Measurements from ENCODE around the gene MYH11. TPM values are rescaled to one million over a fixed set of nuclear protein-coding genes. Genes with fewer than 3 reads are reported as not detected.

MYH11 gene
- total RNA-seq, 1 donor, result under 0.01 TPM

DNA sequence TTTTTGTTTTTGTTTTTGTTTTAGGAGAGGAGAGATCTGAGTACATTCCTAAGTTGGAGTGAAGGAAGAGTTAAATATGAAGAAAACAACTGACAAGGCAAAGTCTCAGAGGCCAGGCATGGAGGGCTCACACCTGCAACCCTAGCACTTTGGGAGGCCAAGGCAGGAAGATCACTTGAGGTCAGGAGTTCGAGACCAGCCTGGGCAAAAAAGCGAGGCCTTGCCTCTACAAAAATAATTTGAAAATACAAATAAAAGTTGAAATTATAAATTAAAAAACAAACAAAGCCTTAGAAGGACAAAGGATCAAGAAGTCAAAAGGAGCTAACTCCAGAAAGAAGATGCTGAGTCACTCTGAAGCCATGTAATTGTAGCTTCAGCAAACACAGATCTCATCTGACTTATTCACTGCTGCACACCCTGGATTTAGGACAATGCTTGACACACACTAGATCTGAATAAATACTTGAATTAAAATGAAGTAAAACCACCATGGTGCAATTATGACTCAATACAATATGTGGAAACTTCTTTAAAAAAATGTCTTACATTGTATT lies 22.5 kb upstream of the MYH11 start:
- no peak overlapping the region for H3K4me3 ChIP-seq (ENCODE audit: low read depth, low read length)
- peak; percentile 85 for DNase-seq (ENCODE audit: low read depth)
- TF ChIP-seq, protein P1, sequence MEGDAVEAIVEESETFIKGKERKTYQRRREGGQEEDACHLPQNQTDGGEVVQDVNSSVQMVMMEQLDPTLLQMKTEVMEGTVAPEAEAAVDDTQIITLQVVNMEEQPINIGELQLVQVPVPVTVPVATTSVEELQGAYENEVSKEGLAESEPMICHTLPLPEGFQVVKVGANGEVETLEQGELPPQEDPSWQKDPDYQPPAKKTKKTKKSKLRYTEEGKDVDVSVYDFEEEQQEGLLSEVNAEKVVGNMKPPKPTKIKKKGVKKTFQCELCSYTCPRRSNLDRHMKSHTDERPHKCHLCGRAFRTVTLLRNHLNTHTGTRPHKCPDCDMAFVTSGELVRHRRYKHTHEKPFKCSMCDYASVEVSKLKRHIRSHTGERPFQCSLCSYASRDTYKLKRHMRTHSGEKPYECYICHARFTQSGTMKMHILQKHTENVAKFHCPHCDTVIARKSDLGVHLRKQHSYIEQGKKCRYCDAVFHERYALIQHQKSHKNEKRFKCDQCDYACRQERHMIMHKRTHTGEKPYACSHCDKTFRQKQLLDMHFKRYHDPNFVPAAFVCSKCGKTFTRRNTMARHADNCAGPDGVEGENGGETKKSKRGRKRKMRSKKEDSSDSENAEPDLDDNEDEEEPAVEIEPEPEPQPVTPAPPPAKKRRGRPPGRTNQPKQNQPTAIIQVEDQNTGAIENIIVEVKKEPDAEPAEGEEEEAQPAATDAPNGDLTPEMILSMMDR (IDR thresholded peaks at IDR 0.05; ENCODE audit: insufficient read depth, low read depth, low read length), result no peak

DNA sequence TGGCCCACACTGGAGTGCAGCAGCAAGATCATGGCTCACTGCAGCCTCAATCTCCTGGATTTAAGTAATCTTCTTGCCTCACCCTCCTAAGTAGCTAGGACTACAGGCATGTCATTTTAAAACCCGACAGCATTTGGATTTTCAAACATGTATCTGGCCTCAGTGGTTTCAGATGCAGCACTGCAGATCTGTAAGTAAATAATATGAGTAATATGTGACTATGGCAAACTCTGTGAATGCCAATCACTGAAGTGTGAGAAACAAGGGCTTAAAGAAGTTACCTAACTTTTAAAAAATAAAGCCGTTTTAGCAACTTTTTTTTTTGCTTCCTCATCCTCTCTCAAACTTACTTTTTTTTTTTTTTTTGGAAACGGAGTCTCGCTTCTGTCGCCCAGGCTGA lies 19.7 kb upstream of the MYH11 start:
- DNase-seq (ENCODE audit: low read depth), result no peak
- H3K4me3 ChIP-seq (ENCODE audit: low read depth, low read length), result no peak overlapping the region
- TF ChIP-seq, protein P1 (IDR thresholded peaks at IDR 0.05; ENCODE audit: insufficient read depth, low read depth, low read length), result no peak

DNA sequence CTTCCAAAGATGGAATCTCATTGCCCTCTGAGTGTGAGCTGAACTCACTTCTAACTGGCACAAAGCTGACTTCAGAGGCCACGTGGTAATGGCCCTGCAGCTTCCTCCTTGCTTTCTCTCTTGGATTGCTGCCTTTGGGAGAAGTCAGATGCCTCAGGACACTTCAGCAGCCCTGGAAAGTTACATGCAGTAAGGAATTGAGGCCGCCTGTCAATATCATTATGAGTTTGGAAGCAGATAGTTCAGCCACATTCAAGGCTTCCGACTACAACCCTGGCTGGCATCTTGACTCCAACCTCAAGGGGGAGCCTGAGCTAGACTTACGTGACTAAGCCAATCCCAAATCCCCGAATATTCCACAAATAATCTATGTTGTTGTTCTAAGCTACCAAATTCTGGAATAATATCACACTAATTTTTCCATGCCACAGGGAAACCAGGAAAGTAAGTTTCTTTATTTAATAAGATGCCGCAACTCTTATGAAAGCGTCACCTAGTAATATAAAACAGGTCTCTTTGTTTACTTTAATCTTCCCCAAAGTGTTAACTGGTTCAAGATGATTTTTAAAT lies 18.0 kb upstream of the MYH11 start:
- DNase-seq (ENCODE audit: low read depth), result peak; percentile 77
- H3K4me3 ChIP-seq (ENCODE audit: low read depth, low read length), result no peak overlapping the region
- TF ChIP-seq, protein P1 (IDR thresholded peaks at IDR 0.05; ENCODE audit: insufficient read depth, low read depth, low read length), result peak; percentile 91

DNA sequence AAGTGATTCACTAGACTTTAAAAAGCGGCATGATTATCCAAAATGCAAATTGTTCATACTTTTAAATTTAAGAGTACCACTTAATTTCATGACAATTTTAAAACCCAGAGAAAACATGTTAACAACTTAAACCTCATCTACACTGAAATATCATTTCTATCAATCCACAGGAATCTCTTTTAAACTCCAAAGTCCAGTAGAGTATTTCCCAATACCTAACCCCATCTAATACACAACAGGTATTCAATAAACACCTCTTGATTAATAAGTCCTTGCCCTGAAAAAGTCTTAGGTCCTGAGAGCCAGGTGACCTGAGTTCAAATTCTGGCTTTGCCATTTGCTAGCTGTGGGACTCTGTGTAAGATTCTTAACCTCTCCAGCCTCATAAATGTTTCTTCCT lies 16.9 kb upstream of the MYH11 start:
- no peak overlapping the region for H3K4me3 ChIP-seq (ENCODE audit: low read depth, low read length)
- DNase-seq (ENCODE audit: low read depth), result no peak
- TF ChIP-seq, protein P1 (IDR thresholded peaks at IDR 0.05; ENCODE audit: insufficient read depth, low read depth, low read length), result no peak

DNA sequence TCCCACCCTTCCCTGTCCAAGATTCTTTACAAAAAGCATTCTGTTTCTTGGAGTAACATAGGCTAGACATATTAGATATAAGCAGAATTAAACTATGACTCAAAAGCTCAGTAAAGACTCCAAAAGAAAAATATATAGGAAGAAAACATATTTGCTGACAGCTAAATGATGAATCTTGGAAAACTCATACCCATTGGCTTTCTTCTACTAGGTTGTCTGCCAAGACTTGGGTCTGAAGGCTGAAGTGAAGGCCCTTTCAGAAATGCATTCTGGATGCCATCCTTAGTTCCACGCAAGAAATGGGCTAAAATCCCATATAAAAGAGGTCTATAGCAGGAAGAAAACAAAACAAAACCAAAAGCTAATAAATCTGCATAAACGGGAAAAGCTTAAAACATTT lies 16.5 kb upstream of the MYH11 start:
- H3K4me3 ChIP-seq (ENCODE audit: low read depth, low read length), result no peak overlapping the region
- TF ChIP-seq, protein P1 (IDR thresholded peaks at IDR 0.05; ENCODE audit: insufficient read depth, low read depth, low read length), result no peak
- DNase-seq (ENCODE audit: low read depth), result no peak

DNA sequence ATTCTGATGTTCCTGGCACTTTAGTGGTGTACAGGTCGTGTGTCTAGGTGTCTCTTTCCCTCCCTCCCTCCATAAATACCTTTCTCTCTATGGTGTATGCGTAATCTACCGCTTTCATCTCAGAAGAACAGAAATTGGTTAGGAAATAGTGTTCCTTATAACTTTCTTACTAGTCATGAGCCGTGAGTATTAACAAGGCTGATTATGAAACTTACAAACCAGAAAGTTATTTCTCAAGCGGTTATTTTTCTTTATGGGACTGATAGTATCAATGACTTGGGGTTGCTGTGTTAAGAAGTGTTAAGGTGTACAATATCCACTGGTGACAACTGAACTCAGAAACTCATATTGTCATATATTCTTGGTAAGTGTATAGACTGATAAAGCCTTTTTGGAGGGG lies 13.2 kb upstream of the MYH11 start:
- TF ChIP-seq, protein P1 (IDR thresholded peaks at IDR 0.05; ENCODE audit: insufficient read depth, low read depth, low read length), result no peak

DNA sequence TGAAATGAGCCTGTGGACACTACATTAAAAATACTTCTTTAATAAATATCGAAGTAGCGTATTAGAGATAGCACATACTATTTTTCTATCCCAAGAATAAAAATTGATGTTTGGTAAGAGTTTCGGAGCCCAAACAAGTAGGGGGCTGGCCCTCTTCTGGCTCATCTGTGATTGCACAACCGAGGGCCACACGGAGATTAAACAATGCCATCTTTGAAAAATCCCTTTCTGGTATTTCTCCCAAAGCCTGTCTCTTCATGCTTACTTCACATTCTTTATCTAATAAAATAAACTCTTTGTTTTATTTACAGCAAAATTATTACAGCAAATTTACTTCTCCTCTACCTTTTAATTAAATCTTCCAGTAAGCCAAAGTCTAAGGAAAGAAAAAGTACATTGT lies 9.6 kb upstream of the MYH11 start:
- no peak for DNase-seq (ENCODE audit: low read depth)
- H3K4me3 ChIP-seq (ENCODE audit: low read depth, low read length), result no peak overlapping the region
- TF ChIP-seq, protein P1 (IDR thresholded peaks at IDR 0.05; ENCODE audit: insufficient read depth, low read depth, low read length), result no peak

More for the DNA sequence above, 13.2 kb upstream of the MYH11 start:
- no peak for DNase-seq (ENCODE audit: low read depth)
- H3K4me3 ChIP-seq (ENCODE audit: low read depth, low read length), result no peak overlapping the region
